GM23248 (cell line): ENCODE data around the gene SYT13. TPM values are rescaled to one million over a fixed set of nuclear protein-coding genes. Genes with fewer than 3 reads are reported as not detected.

Experiments used
- DNase-seq: peaks from one replicate; pipeline ENCODE4 v3.0.0-alpha.2; 2015
- H2AFZ ChIP-seq: fragments of 200-600 bp; sonication (generic); 2 replicates; pipeline ENCODE4 v1.6.1; 2016; ENCODE audit warnings: antibody characterized with exemption
- H3F3A ChIP-seq: fragments of 200-600 bp; sonication (generic); 2 replicates; pipeline ENCODE4 v1.6.1; 2016; ENCODE audit warnings: mild to moderate bottlenecking, antibody characterized with exemption, mixed run types; ENCODE audit not compliant: insufficient read depth
- H3K27ac ChIP-seq: fragments of 200-600 bp; sonication (generic); 2 replicates; pipeline ENCODE4 v1.5.1; 2016; ENCODE audit warnings: mild to moderate bottlenecking
- H3K27me3 ChIP-seq: fragments of 200-600 bp; sonication (generic); replicated peaks from 2 replicates; pipeline ENCODE4 v1.6.1; 2016; ENCODE audit warnings: mild to moderate bottlenecking; ENCODE audit not compliant: insufficient read depth
- H3K36me3 ChIP-seq: fragments of 200-600 bp; sonication (generic); 2 replicates; pipeline ENCODE4 v1.6.1; 2016; ENCODE audit warnings: low read depth, mild to moderate bottlenecking
- H3K4me1 ChIP-seq: fragments of 200-600 bp; sonication (generic); 2 replicates; pipeline ENCODE4 v1.6.1; 2016; ENCODE audit warnings: mild to moderate bottlenecking; ENCODE audit not compliant: insufficient read depth
- H3K4me2 ChIP-seq: fragments of 200-600 bp; sonication (generic); one replicate; pipeline ENCODE4 v1.6.1; 2016; ENCODE audit warnings: mild to moderate bottlenecking; ENCODE audit not compliant: unreplicated experiment
- H3K4me3 ChIP-seq: fragments of 200-600 bp; sonication (generic); 2 replicates; pipeline ENCODE4 v1.5.1; 2016; ENCODE audit warnings: mild to moderate bottlenecking
- H3K79me2 ChIP-seq: fragments of 200-600 bp; sonication (generic); 2 replicates; pipeline ENCODE4 v1.6.1; 2016; ENCODE audit warnings: mild to moderate bottlenecking; ENCODE audit not compliant: insufficient read depth
- H3K9ac ChIP-seq: fragments of 200-600 bp; sonication (generic); 2 replicates; pipeline ENCODE4 v1.6.1; 2016; ENCODE audit warnings: mild to moderate bottlenecking
- H3K9me2 ChIP-seq: fragments of 200-600 bp; sonication (generic); 2 replicates; pipeline ENCODE4 v1.6.1; 2016; ENCODE audit warnings: mixed run types, mild to moderate bottlenecking, moderate library complexity; ENCODE audit not compliant: insufficient read depth
- H3K9me3 ChIP-seq: fragments of 200-600 bp; sonication (generic); one replicate; pipeline ENCODE4 v1.6.1; 2017; ENCODE audit warnings: low read depth
- H4K20me1 ChIP-seq: fragments of 200-600 bp; sonication (generic); 2 replicates; pipeline ENCODE4 v1.6.0; 2016; ENCODE audit not compliant: insufficient read depth
- EZH2 ChIP-seq: fragments of 200-600 bp; sonication (generic); IDR thresholded peaks from 2 replicates; pipeline ENCODE4 v1.6.1; 2018; ENCODE audit warnings: antibody characterized with exemption, mild to moderate bottlenecking; ENCODE audit not compliant: insufficient read depth, poor library complexity, severe bottlenecking
- EZH2phosphoT487 ChIP-seq: fragments of 200-600 bp; sonication (generic); IDR thresholded peaks from 2 replicates; pipeline ENCODE4 v1.6.1; 2018; ENCODE audit warnings: antibody characterized with exemption, moderate library complexity, mild to moderate bottlenecking, low read depth; ENCODE audit not compliant: insufficient read depth
- WGBS, 2 experiments: methylation state at CpG; one replicate each; pipeline ENCODE4 v1.1.6; 2015 to 2017; ENCODE audit warnings: low lambda C conversion rate in 2 of 2, low coverage in 1 of 2; ENCODE audit errors: missing lambda C conversion rate in 2 of 2; 5-methylcytosine and 5-hydroxymethylcytosine counted together
- in situ Hi-C: fragments of 300-500 bp; cut with MboI; formaldehyde crosslinking; loops from 2 replicates; pipeline ENCODE4 v1.15.0; 2020
- polyA plus RNA-seq: library from polyadenylated mRNA; unstranded; fragments of >200 nt; fragmentation: Nextera tagmentation; extraction: Ambion mirVana; gene quantifications from 2 replicates; pipeline ENCODE4 v1.2.1, GENCODE V29; 2016
- total RNA-seq: library from RNA; depleted of rRNA; stranded (reverse); fragments of >200 nt; shearing (Covaris generic); gene quantifications from 2 replicates; pipeline ENCODE4 v1.2.3, GENCODE V29; 2014

The SYT13 gene
- total and polyA plus RNA-seq, 2 experiments from 2014 or later: not detected

DNA sequence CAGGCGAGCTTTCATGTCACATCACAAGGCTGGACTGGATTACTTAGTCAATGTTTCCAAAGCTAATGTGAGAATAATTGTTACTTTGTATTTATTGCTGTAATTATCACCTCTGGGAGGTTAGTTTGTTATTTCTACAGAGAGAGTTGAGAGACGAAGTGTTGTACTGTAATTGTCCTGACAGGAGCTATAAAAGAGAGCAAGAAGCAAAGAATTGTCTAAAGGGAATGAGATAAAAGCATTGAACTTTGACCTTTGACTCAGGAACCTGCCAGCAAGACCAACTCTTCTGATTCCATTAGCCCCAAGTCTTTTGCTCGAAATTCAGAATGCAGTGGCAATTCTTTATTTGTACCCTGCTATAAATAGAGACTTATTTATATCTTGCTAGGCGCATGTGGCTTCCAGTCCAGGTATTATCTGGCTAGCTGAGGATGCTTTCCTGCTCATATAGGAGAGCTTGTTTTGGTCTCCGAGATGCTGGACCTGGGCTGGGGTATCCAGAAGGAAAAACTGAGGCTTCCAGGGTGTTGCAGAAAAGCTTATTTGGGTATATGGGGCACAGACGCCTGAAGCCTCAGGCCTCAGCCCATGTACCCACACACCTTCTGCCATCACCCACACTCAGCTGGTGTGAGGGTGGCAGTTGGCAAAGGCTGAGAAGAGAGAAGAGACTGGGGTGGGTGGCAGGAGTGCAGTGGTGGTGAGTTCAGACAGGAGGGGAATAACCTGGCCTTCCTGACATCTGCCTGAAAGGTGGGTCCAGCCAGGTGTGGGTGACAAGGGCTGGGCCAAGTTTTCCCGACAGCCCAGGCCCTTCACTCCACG is 40.7 kb downstream of the SYT13 start:
- no peak for DNase-seq
- Histone ChIP-seq H3K9me2 (no peaks in the 10 kb centered on the region), H3K9me3 (no peaks in the 10 kb centered on the region), H2AFZ (no peak overlapping the region), H3K4me2 (no peak overlapping the region), H3K79me2 (no peaks in the 10 kb centered on the region), H3K27ac (no peak overlapping the region), H4K20me1 (no peaks in the 10 kb centered on the region), H3K27me3 (peaks cover 45% of the 10 kb centered on the region), H3K36me3 (no peaks in the 10 kb centered on the region), H3K9ac (no peak overlapping the region), H3K4me3 (no peak overlapping the region), H3K4me1 (no peaks in the 10 kb centered on the region), H3F3A (no peaks in the 10 kb centered on the region)
- WGBS, 2 experiments: 42 to 50% methylated on average over 8 of the region's 8 CpGs
- in situ Hi-C loops: no loop called here
- TF ChIP-seq EZH2 (no peak), EZH2phosphoT487 (no peak)

- DNase-seq: no peak
- Histone ChIP-seq H3K4me2 (no peak overlapping the region), H3K9me3 (no peaks in the 10 kb centered on the region), H3K27me3 (peaks cover 44% of the 10 kb centered on the region), H3K9me2 (no peaks in the 10 kb centered on the region), H3K36me3 (no peaks in the 10 kb centered on the region), H3K4me1 (no peaks in the 10 kb centered on the region), H3F3A (no peaks in the 10 kb centered on the region), H3K4me3 (no peak overlapping the region), H3K9ac (no peak overlapping the region), H4K20me1 (no peaks in the 10 kb centered on the region), H2AFZ (no peak overlapping the region), H3K79me2 (no peaks in the 10 kb centered on the region), H3K27ac (no peak overlapping the region)
- in situ Hi-C loops: no loop called here
- TF ChIP-seq EZH2 (no peak), EZH2phosphoT487 (no peak)
- 45 to 47% methylated on average over 12 of the region's 12 CpGs for WGBS, 2 experiments
Observed at GRCh38 chr11:45243967-45244366, 42.2 kb downstream of the SYT13 start.

DNA sequence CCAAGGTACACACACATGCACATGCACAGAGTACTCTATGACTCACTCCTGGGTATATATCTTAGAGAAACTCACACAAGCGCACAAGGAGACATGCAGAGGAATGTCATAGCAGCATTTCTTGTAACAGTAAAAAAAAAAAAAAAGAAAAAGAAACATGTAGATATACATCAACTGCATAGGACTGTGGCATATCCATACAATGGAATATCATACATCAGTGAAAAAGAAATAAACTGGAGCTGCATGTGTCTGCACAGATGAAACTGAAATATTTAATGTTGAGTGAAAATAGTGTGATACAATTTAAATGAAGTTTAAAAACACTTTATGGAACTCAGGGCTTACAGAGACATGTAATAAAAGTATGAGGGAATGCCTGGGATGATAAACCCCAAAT is 46.4 kb downstream of the SYT13 start:
- 76 to 86% methylated on average over 1 of the region's 1 CpG for WGBS, 2 experiments
- no peaks in the 10 kb centered on the region for H3K36me3 ChIP-seq
- no peaks in the 10 kb centered on the region for H3K9me3 ChIP-seq
- in situ Hi-C loops: no loop called here
- DNase-seq: no peak
- no peaks in the 10 kb centered on the region for H3F3A ChIP-seq
- H3K4me1 ChIP-seq: no peaks in the 10 kb centered on the region
- peaks cover 28% of the 10 kb centered on the region for H3K27me3 ChIP-seq
- no peak overlapping the region for H2AFZ ChIP-seq
- no peak overlapping the region for H3K27ac ChIP-seq
- H3K4me2 ChIP-seq: no peak overlapping the region
- no peaks in the 10 kb centered on the region for H3K79me2 ChIP-seq
- no peak for TF ChIP-seq EZH2
- no peak for TF ChIP-seq EZH2phosphoT487
- no peaks in the 10 kb centered on the region for H4K20me1 ChIP-seq
- H3K9me2 ChIP-seq: no peaks in the 10 kb centered on the region
- no peak overlapping the region for H3K4me3 ChIP-seq
- no peak overlapping the region for H3K9ac ChIP-seq

GRCh38 chr11:45238724-45239123 is 47.4 kb downstream of the SYT13 start:
- DNase-seq: peak; percentile 72
- Histone ChIP-seq H3K4me1 (no peaks in the 10 kb centered on the region), H3K36me3 (no peaks in the 10 kb centered on the region), H3K4me3 (no peak overlapping the region), H3K79me2 (no peaks in the 10 kb centered on the region), H4K20me1 (no peaks in the 10 kb centered on the region), H3K27ac (no peak overlapping the region), H3K27me3 (peaks cover 25% of the 10 kb centered on the region), H3K9me3 (no peaks in the 10 kb centered on the region), H2AFZ (no peak overlapping the region), H3K9me2 (no peaks in the 10 kb centered on the region), H3K9ac (no peak overlapping the region), H3K4me2 (no peak overlapping the region), H3F3A (no peaks in the 10 kb centered on the region)
- TF ChIP-seq EZH2 (no peak), EZH2phosphoT487 (no peak)
- in situ Hi-C loops: no loop called here
- 40 to 58% methylated on average over 3 of the region's 3 CpGs for WGBS, 2 experiments
